Left forelimb (tissue), 1 donor: ENCODE data around the gene FAM107A.

Experiments
- DNase-seq: peaks from one replicate; pipeline ENCODE4 v3.0.0-alpha.2; 2018; ENCODE audit warnings: low spot score

Gene FAM107A

GRCh38 chr3:58567251-58567515, 10.0 kb downstream of the FAM107A start:
- DNase-seq, result no peak

- no peak for DNase-seq
Observed at GRCh38 chr3:58566398-58567250, 10.6 kb downstream of the FAM107A start.

GRCh38 chr3:58565621-58566397, 11.4 kb downstream of the FAM107A start:
- DNase-seq, result no peak

- peak; percentile 26 for DNase-seq
Observed at GRCh38 chr3:58564456-58565160, 12.6 kb downstream of the FAM107A start.

GRCh38 chr3:58564054-58564453, 13.1 kb downstream of the FAM107A start:
- DNase-seq, result no peak

- DNase-seq, result peak; percentile 34
Observed at GRCh38 chr3:58563386-58564035, 13.7 kb downstream of the FAM107A start.

GRCh38 chr3:58562498-58562897, 14.7 kb downstream of the FAM107A start:
- DNase-seq, result peak; percentile 34

- DNase-seq, result peak; percentile 40
Observed at GRCh38 chr3:58560771-58561311, 16.4 kb downstream of the FAM107A start.

GRCh38 chr3:58559586-58559985, 17.6 kb downstream of the FAM107A start:
- DNase-seq, result no peak

GRCh38 chr3:58557491-58557890, 19.7 kb downstream of the FAM107A start:
- DNase-seq, result peak; percentile 47

- peak; percentile 66 for DNase-seq
Observed at GRCh38 chr3:58556761-58557221, 20.4 kb downstream of the FAM107A start.

GRCh38 chr3:58556001-58556400, 21.2 kb downstream of the FAM107A start:
- DNase-seq, result no peak

- peak; percentile 31 for DNase-seq
Observed at GRCh38 chr3:58555203-58555602, 22.0 kb downstream of the FAM107A start.

GRCh38 chr3:58553003-58553402, 24.2 kb downstream of the FAM107A start:
- no peak for DNase-seq

GRCh38 chr3:58551636-58552180, 25.5 kb downstream of the FAM107A start:
- DNase-seq, result no peak

- DNase-seq, result no peak
Observed at GRCh38 chr3:58544541-58544940, 32.6 kb downstream of the FAM107A start.

- DNase-seq, result no peak
Observed at GRCh38 chr3:58540176-58540858, 36.9 kb downstream of the FAM107A start.

- no peak for DNase-seq
Observed at GRCh38 chr3:58539626-58540025, 37.6 kb downstream of the FAM107A start.

- peak; percentile 52 for DNase-seq
Observed at GRCh38 chr3:58537412-58538301, 39.5 kb downstream of the FAM107A start.
